G401 (cell line): ENCODE data around the gene UNC13D. TPM values are rescaled to one million over a fixed set of nuclear protein-coding genes. Genes with fewer than 3 reads are reported as not detected.

Experiments used
- DNase-seq: peaks from one replicate; pipeline ENCODE4 v3.0.0-alpha.2; 2015; ENCODE audit warnings: low spot score
- in situ Hi-C: cut with HindIII; loops from 2 replicates; pipeline ENCODE4 v1.10.0; 2016; ENCODE audit warnings: low sequenced_read_pairs, mixed read lengths
- total RNA-seq: library from RNA; depleted of rRNA; stranded (reverse); fragments of >200 nt; shearing (Covaris generic); gene quantifications from 2 replicates; pipeline ENCODE4 v1.2.3, GENCODE V29; 2014

The UNC13D gene
- total RNA-seq, 1 experiment from 2014 or later = 2.8 TPM

GRCh38 chr17:75825149-75825552 lies 19.1 kb downstream of the UNC13D start:
- in situ Hi-C loops = no loop called here
- DNase-seq = no peak

- in situ Hi-C loops = no loop called here
- no peak for DNase-seq
Measured at GRCh38 chr17:75824666-75825065, 19.5 kb downstream of the UNC13D start.

- in situ Hi-C loops = no loop called here
- DNase-seq = peak; percentile 78
Measured at GRCh38 chr17:75824050-75824552, 20.1 kb downstream of the UNC13D start.

- no peak for DNase-seq
- in situ Hi-C loops = no loop called here
Measured at GRCh38 chr17:75823257-75824041, 20.8 kb downstream of the UNC13D start.

- in situ Hi-C loops = no loop called here
- DNase-seq = no peak
Measured at GRCh38 chr17:75822800-75823166, 21.4 kb downstream of the UNC13D start.

- in situ Hi-C loops = no loop called here
Measured at GRCh38 chr17:75822119-75822799, 21.9 kb downstream of the UNC13D start.

GRCh38 chr17:75821552-75821951 lies 22.7 kb downstream of the UNC13D start:
- in situ Hi-C loops = no loop called here
- no peak for DNase-seq

More at GRCh38 chr17:75822119-75822799, 21.9 kb downstream of the UNC13D start:
- DNase-seq = peak; percentile 48

- no peak for DNase-seq
- in situ Hi-C loops = no loop called here
Measured at GRCh38 chr17:75820094-75821080, 23.8 kb downstream of the UNC13D start.

GRCh38 chr17:75819678-75820077 lies 24.5 kb downstream of the UNC13D start:
- no peak for DNase-seq
- in situ Hi-C loops = no loop called here

- no peak for DNase-seq
- in situ Hi-C loops = no loop called here
Measured at GRCh38 chr17:75819116-75819515, 25.1 kb downstream of the UNC13D start.

- no peak for DNase-seq
- in situ Hi-C loops = no loop called here
Measured at GRCh38 chr17:75818326-75818885, 25.8 kb downstream of the UNC13D start.

- in situ Hi-C loops = no loop called here
- DNase-seq = no peak
Measured at GRCh38 chr17:75817571-75817970, 26.6 kb downstream of the UNC13D start.

GRCh38 chr17:75816693-75817092 lies 27.5 kb downstream of the UNC13D start:
- in situ Hi-C loops = no loop called here
- no peak for DNase-seq

GRCh38 chr17:75815399-75815798 lies 28.8 kb downstream of the UNC13D start:
- in situ Hi-C loops = no loop called here

GRCh38 chr17:75814900-75815373 lies 29.3 kb downstream of the UNC13D start:
- in situ Hi-C loops = no loop called here
- DNase-seq = no peak

More at GRCh38 chr17:75815399-75815798, 28.8 kb downstream of the UNC13D start:
- no peak for DNase-seq

- DNase-seq = no peak
- in situ Hi-C loops = no loop called here
Measured at GRCh38 chr17:75814021-75814395, 30.2 kb downstream of the UNC13D start.

- DNase-seq = no peak
- in situ Hi-C loops = no loop called here
Measured at GRCh38 chr17:75813081-75814020, 30.9 kb downstream of the UNC13D start.
